Measurements from ENCODE around the gene RBM10. TPM values are rescaled to one million over a fixed set of nuclear protein-coding genes. Genes with fewer than 3 reads are reported as not detected.

RBM10 gene
- total and polyA plus RNA-seq, 2 of the 13 experiments (the other 11 are each of a cell fraction or from before 2014, with no cell fraction given), result 15.9 to 43.1 TPM

- TF ChIP-seq SKIL (CRISPR knock-in tag; IDR thresholded peaks at IDR 0.05; ENCODE audit: borderline replicate concordance) (no peak), KDM2A (CRISPR knock-in tag; IDR thresholded peaks at IDR 0.05; ENCODE audit: borderline replicate concordance, low read depth) (peak; percentile 11; the same call in 1 of the 2 replicates), GMEB1 (CRISPR knock-in tag; IDR thresholded peaks at IDR 0.05; ENCODE audit: borderline replicate concordance) (no peak), SP4 (CRISPR knock-in tag; IDR thresholded peaks at IDR 0.05) (peak; percentile 78), CREB1 (IDR thresholded peaks at IDR 0.05) (peak; percentile 45), CREB1 (CRISPR knock-in tag; IDR thresholded peaks at IDR 0.05) (peak; percentile 59; the same call in 1 of the 2 replicates), ZBTB49 (CRISPR knock-in tag; IDR thresholded peaks at IDR 0.05; ENCODE audit: borderline replicate concordance) (no peak), HOXA5 (CRISPR knock-in tag; IDR thresholded peaks at IDR 0.05) (no peak), ZNF337 (CRISPR knock-in tag; IDR thresholded peaks at IDR 0.05; ENCODE audit: borderline replicate concordance, low read depth) (no peak), NR1H2 (CRISPR knock-in tag; IDR thresholded peaks at IDR 0.05; ENCODE audit: borderline replicate concordance, low read depth) (no peak), ZNF850 (CRISPR knock-in tag; conservative IDR thresholded peaks at IDR 0.05) (no peak), KDM5A (IDR thresholded peaks at IDR 0.05; ENCODE audit: borderline replicate concordance, low read length) (no peak), ZFP41 (CRISPR knock-in tag; IDR thresholded peaks at IDR 0.05; ENCODE audit: borderline replicate concordance) (no peak), ZNF616 (CRISPR knock-in tag; IDR thresholded peaks at IDR 0.05; ENCODE audit: low read depth) (0 out of 2 replicates have a peak, but pooled peaks have one; percentile 12), POLR2G (IDR thresholded peaks at IDR 0.05; ENCODE audit: low read depth, low read length) (no peak; the same call in 1 of the 2 replicates), SP2 (CRISPR knock-in tag; IDR thresholded peaks at IDR 0.05) (peak; percentile 82), HNRNPK (IDR thresholded peaks at IDR 0.05; ENCODE audit: low read depth, low read length, poor library complexity, severe bottlenecking) (no peak), ZNF251 (CRISPR knock-in tag; IDR thresholded peaks at IDR 0.05) (no peak), GFI1 (CRISPR knock-in tag; IDR thresholded peaks at IDR 0.05; ENCODE audit: borderline replicate concordance) (peak; percentile 26; the same call in 1 of the 2 replicates), TCF12 (IDR thresholded peaks at IDR 0.05) (no peak), TCF12 (CRISPR knock-in tag; IDR thresholded peaks at IDR 0.05) (no peak), PBX2 (CRISPR knock-in tag; IDR thresholded peaks at IDR 0.05) (peak; percentile 84), GTF2F1 (IDR thresholded peaks at IDR 0.05; ENCODE audit: low read length) (no peak)
These were observed 72.8 kb downstream of the RBM10 start (continued) for GRCh38 chrX:47217852-47218279.

All from HepG2 (cell line).